ENCODE data around the gene KIAA0232. TPM values are rescaled to one million over a fixed set of nuclear protein-coding genes. Genes with fewer than 3 reads are reported as not detected.

KIAA0232 gene
- total and polyA plus RNA-seq, 9 of the 15 experiments (the other 6 are each of a cell fraction or from before 2014, with no cell fraction given) = 3.5 to 17.4 (median 13.0) TPM

DNA sequence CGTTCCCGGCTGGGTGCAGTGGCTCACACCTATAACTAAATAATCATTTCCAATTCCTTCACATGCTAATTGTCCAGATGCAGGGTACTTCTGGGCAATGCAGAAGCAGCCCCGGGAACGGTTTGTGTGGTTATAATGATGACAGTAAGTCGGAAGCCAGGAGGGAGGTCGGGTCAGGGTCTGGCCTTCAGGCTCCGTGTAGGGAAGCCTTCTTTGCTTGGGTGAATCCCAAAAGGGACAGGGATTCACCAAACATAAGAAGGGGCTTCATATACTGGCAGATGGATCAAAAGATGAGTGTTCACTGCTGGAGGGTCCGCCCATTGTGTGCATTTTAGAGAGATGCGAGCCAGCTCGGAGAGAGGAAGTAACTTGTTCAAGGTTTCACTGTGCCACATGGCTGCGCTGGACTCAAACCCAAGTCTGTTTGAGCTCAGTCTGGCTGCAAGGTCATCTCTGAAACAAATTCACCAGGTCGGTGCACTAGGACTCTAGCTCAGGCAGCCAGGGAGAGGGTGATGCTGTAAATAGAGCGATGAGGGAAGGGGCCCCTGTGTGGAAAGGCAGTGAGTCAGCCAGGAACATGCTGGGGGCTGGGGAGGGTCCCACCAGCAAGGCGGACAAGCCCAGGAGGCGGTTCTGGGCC lies 4.8 kb upstream of the KIAA0232 start (continued):
- TF ChIP-seq, protein P1, sequence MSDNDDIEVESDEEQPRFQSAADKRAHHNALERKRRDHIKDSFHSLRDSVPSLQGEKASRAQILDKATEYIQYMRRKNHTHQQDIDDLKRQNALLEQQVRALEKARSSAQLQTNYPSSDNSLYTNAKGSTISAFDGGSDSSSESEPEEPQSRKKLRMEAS (CRISPR knock-in tag; IDR thresholded peaks at IDR 0.05) = peak; percentile 53; the same call in 1 of the 2 replicates
- TF ChIP-seq BHLHE40 (IDR thresholded peaks at IDR 0.05; ENCODE audit: low read length) (no peak), CTCF (IDR thresholded peaks at IDR 0.05 in 2 of 3, conservative IDR thresholded peaks at IDR 0.05 in 1 of 3; ENCODE audit: insufficient read depth in 2 of 3, low read depth in 1 of 3, low read length in 3 of 3) (peak in 2 of 3 experiments; percentile 18 to 38; a peak in 2 of 6 replicates), SPI1 (IDR thresholded peaks at IDR 0.05; ENCODE audit: borderline replicate concordance, low read depth, low read length) (peak; percentile 86), NELFE (IDR thresholded peaks at IDR 0.05; ENCODE audit: insufficient read depth, insufficient read length) (no peak), ETV5 (CRISPR knock-in tag; IDR thresholded peaks at IDR 0.05; ENCODE audit: low read depth) (no peak), ZNF668 (CRISPR knock-in tag; IDR thresholded peaks at IDR 0.05) (no peak), ZNF140 (CRISPR knock-in tag; IDR thresholded peaks at IDR 0.05) (no peak), SIRT6 (IDR thresholded peaks at IDR 0.05; ENCODE audit: low read depth, low read length) (no peak)
- TF ChIP-seq, protein P2, sequence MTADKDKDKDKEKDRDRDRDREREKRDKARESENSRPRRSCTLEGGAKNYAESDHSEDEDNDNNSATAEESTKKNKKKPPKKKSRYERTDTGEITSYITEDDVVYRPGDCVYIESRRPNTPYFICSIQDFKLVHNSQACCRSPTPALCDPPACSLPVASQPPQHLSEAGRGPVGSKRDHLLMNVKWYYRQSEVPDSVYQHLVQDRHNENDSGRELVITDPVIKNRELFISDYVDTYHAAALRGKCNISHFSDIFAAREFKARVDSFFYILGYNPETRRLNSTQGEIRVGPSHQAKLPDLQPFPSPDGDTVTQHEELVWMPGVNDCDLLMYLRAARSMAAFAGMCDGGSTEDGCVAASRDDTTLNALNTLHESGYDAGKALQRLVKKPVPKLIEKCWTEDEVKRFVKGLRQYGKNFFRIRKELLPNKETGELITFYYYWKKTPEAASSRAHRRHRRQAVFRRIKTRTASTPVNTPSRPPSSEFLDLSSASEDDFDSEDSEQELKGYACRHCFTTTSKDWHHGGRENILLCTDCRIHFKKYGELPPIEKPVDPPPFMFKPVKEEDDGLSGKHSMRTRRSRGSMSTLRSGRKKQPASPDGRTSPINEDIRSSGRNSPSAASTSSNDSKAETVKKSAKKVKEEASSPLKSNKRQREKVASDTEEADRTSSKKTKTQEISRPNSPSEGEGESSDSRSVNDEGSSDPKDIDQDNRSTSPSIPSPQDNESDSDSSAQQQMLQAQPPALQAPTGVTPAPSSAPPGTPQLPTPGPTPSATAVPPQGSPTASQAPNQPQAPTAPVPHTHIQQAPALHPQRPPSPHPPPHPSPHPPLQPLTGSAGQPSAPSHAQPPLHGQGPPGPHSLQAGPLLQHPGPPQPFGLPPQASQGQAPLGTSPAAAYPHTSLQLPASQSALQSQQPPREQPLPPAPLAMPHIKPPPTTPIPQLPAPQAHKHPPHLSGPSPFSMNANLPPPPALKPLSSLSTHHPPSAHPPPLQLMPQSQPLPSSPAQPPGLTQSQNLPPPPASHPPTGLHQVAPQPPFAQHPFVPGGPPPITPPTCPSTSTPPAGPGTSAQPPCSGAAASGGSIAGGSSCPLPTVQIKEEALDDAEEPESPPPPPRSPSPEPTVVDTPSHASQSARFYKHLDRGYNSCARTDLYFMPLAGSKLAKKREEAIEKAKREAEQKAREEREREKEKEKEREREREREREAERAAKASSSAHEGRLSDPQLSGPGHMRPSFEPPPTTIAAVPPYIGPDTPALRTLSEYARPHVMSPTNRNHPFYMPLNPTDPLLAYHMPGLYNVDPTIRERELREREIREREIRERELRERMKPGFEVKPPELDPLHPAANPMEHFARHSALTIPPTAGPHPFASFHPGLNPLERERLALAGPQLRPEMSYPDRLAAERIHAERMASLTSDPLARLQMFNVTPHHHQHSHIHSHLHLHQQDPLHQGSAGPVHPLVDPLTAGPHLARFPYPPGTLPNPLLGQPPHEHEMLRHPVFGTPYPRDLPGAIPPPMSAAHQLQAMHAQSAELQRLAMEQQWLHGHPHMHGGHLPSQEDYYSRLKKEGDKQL (CRISPR knock-in tag; IDR thresholded peaks at IDR 0.05; ENCODE audit: borderline replicate concordance) = no peak
- TF ChIP-seq, protein P3, sequence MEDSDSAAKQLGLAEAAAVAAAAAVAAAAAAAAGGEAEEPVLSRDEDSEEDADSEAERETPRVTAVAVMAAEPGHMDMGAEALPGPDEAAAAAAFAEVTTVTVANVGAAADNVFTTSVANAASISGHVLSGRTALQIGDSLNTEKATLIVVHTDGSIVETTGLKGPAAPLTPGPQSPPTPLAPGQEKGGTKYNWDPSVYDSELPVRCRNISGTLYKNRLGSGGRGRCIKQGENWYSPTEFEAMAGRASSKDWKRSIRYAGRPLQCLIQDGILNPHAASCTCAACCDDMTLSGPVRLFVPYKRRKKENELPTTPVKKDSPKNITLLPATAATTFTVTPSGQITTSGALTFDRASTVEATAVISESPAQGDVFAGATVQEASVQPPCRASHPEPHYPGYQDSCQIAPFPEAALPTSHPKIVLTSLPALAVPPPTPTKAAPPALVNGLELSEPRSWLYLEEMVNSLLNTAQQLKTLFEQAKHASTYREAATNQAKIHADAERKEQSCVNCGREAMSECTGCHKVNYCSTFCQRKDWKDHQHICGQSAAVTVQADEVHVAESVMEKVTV (CRISPR knock-in tag; IDR thresholded peaks at IDR 0.05) = 0 out of 2 replicates have a peak, but pooled peaks have one; percentile 9

Data from K562 (cell line).